ENCODE data around the gene HIP1.
A peak's percentile ranks its signal among the peaks of the same experiment; 100 is the strongest.

The HIP1 gene

GRCh38 chr7:75646571-75647102 lies 92.1 kb downstream of the HIP1 start:
- TF ChIP-seq CTCF (IDR thresholded peaks at IDR 0.05) = no peak

GRCh38 chr7:75645570-75645969 lies 93.2 kb downstream of the HIP1 start:
- TF ChIP-seq CTCF (IDR thresholded peaks at IDR 0.05) = no peak

- TF ChIP-seq CTCF (IDR thresholded peaks at IDR 0.05) = no peak
Measured at GRCh38 chr7:75644589-75644988, 94.2 kb downstream of the HIP1 start.

GRCh38 chr7:75642810-75643486 lies 95.8 kb downstream of the HIP1 start:
- peak; percentile 78 for TF ChIP-seq CTCF (IDR thresholded peaks at IDR 0.05)

- TF ChIP-seq CTCF (IDR thresholded peaks at IDR 0.05) = no peak
Measured at GRCh38 chr7:75640201-75640600, 98.5 kb downstream of the HIP1 start.

- TF ChIP-seq CTCF (IDR thresholded peaks at IDR 0.05) = no peak
Measured at GRCh38 chr7:75639886-75640190, 98.9 kb downstream of the HIP1 start.

GRCh38 chr7:75639071-75639885 lies 99.5 kb downstream of the HIP1 start:
- no peak for TF ChIP-seq CTCF (IDR thresholded peaks at IDR 0.05)

All from LNCAP (cell line).